H1 (cell line): ENCODE measurements around the gene KLHL33. TPM values are rescaled to one million over a fixed set of nuclear protein-coding genes. Genes with fewer than 3 reads are reported as not detected.

Experiments used
- BACH1 ChIP-seq: IDR thresholded peaks from 2 replicates; pipeline ENCODE4 v1.6.1; 2012; ENCODE audit warnings: low read length, improper control_type of control experiment
- BCL11A ChIP-seq, 2 experiments: IDR thresholded peaks; one replicate each; pipeline ENCODE4 v1.6.1; 2011; ENCODE audit warnings: low read depth in 2 of 2, low read length in 2 of 2, mild to moderate bottlenecking in 2 of 2
- CBX5 ChIP-seq: fragments of 300-800, 300-1000 bp; sonication (generic); IDR thresholded peaks from 2 replicates; pipeline ENCODE4 v1.7.1; 2016; ENCODE audit warnings: antibody characterized with exemption, low read length, low read depth
- CBX8 ChIP-seq: fragments of 300-800, 300-1000 bp; sonication (generic); IDR thresholded peaks from 2 replicates; pipeline ENCODE4 v1.7.1; 2016; ENCODE audit warnings: low read depth, low read length, borderline replicate concordance
- CEBPB ChIP-seq: IDR thresholded peaks from 2 replicates; pipeline ENCODE4 v1.6.1; 2012; ENCODE audit warnings: low read depth, low read length
- CHD1 ChIP-seq: IDR thresholded peaks from 2 replicates; pipeline ENCODE4 v1.6.1; 2012; ENCODE audit warnings: low read depth, low read length, improper control_type of control experiment
- CHD2 ChIP-seq: IDR thresholded peaks from 2 replicates; pipeline ENCODE4 v1.6.1; 2012; ENCODE audit warnings: low read length, improper control_type of control experiment
- GABPA ChIP-seq: IDR thresholded peaks from 2 replicates; pipeline ENCODE4 v1.6.1; 2011; ENCODE audit warnings: mild to moderate bottlenecking, low read length, moderate library complexity, borderline replicate concordance; ENCODE audit not compliant: insufficient read depth
- HDAC2 ChIP-seq, 2 experiments: fragments of 300-600 bp in 1 of 2; sonication (generic) in 1 of 2; IDR thresholded peaks; 2 replicates each; pipeline ENCODE4 v1.6.1; 2011 to 2012; ENCODE audit warnings: low read depth in 2 of 2, low read length in 2 of 2, mild to moderate bottlenecking in 2 of 2, moderate library complexity in 2 of 2, borderline replicate concordance in 1 of 2, inconsistent platforms in 1 of 2
- JUND ChIP-seq: IDR thresholded peaks from 2 replicates; pipeline ENCODE4 v1.6.1; 2011; ENCODE audit warnings: mild to moderate bottlenecking, improper control_type of control experiment, low read length
- MAFK ChIP-seq: IDR thresholded peaks from 2 replicates; pipeline ENCODE4 v1.6.1; 2012; ENCODE audit warnings: low read depth, mild to moderate bottlenecking, improper control_type of control experiment, low read length
- NANOG ChIP-seq: IDR thresholded peaks from 2 replicates; pipeline ENCODE4 v1.6.1; 2011; ENCODE audit warnings: low read length, low read depth, mild to moderate bottlenecking, inconsistent platforms; ENCODE audit not compliant: insufficient read depth, poor library complexity, severe bottlenecking
- PHF8 ChIP-seq: fragments of 200-600 bp; sonication (generic); conservative IDR thresholded peaks from 2 replicates; pipeline ENCODE4 v1.7.1; 2012; ENCODE audit warnings: low read depth, mild to moderate bottlenecking, inconsistent platforms, low read length, moderate library complexity
- SP4 ChIP-seq: IDR thresholded peaks from 2 replicates; pipeline ENCODE4 v1.6.1; 2012; ENCODE audit warnings: low read length, inconsistent platforms
- TAF7 ChIP-seq: optimal IDR thresholded peaks from 2 replicates; pipeline ENCODE3; 2011; ENCODE audit warnings: low read depth, mild to moderate bottlenecking, inconsistent platforms, low read length, moderate library complexity, borderline replicate concordance
- TBP ChIP-seq: IDR thresholded peaks from 2 replicates; pipeline ENCODE4 v1.6.1; 2011; ENCODE audit warnings: low read depth, low read length, improper control_type of control experiment
- TCF12 ChIP-seq: IDR thresholded peaks from 2 replicates; pipeline ENCODE4 v1.6.1; 2011; ENCODE audit warnings: low read depth, mild to moderate bottlenecking, low read length
- TEAD4 ChIP-seq: IDR thresholded peaks from 2 replicates; pipeline ENCODE4 v1.6.1; 2012; ENCODE audit warnings: low read depth, low read length, inconsistent platforms, mixed read lengths
- polyA plus RNA-seq, 7 experiments: library from polyadenylated mRNA; depleted of rRNA in 3 of 7; stranded (reverse) in 5 of 7; unstranded in 2 of 7; fragments of >200 nt in 5 of 7; fragments of 200-250 nt in 2 of 7; gene quantifications; 1 replicate in 5 of 7; 2 replicates in 1 of 7; 4 replicates in 1 of 7; pipeline versions ENCODE4 v1.2.1 to v1.2.3, GENCODE V29; 2011 to 2013; ENCODE audit warnings: missing spikeins in 2 of 7, mixed read lengths in 2 of 7
- total RNA-seq: library from RNA; stranded (reverse); fragmentation: NEBNext Ultra II Directional; extraction: Animal tissue kit (Norgen Biotek cat#: 25700); gene quantifications from 2 replicates; pipeline ENCODE4 v1.2.1, GENCODE V29; 2021
- TF ChIP-seq, protein P1 (sequence below), 3 experiments: IDR thresholded peaks; 1 replicate in 2 of 3; 2 replicates in 1 of 3; pipeline versions ENCODE4 v1.5.1 to v1.6.1; 2011; ENCODE audit warnings: low read length in 3 of 3, mild to moderate bottlenecking in 3 of 3, inconsistent platforms in 2 of 3, low read depth in 1 of 3, moderate library complexity in 1 of 3; ENCODE audit not compliant: insufficient read depth in 1 of 3; ENCODE audit errors: control extremely low read depth in 1 of 3
- TF ChIP-seq, protein P2 (sequence below): IDR thresholded peaks from 2 replicates; pipeline ENCODE4 v1.6.1; 2012; ENCODE audit warnings: inconsistent platforms

KLHL33 gene
- total and polyA plus RNA-seq, 2 of the 8 experiments (the other 6 are each of a cell fraction or from before 2014, with no cell fraction given), result 0.11 to 0.17 TPM

- TF ChIP-seq, protein P1, sequence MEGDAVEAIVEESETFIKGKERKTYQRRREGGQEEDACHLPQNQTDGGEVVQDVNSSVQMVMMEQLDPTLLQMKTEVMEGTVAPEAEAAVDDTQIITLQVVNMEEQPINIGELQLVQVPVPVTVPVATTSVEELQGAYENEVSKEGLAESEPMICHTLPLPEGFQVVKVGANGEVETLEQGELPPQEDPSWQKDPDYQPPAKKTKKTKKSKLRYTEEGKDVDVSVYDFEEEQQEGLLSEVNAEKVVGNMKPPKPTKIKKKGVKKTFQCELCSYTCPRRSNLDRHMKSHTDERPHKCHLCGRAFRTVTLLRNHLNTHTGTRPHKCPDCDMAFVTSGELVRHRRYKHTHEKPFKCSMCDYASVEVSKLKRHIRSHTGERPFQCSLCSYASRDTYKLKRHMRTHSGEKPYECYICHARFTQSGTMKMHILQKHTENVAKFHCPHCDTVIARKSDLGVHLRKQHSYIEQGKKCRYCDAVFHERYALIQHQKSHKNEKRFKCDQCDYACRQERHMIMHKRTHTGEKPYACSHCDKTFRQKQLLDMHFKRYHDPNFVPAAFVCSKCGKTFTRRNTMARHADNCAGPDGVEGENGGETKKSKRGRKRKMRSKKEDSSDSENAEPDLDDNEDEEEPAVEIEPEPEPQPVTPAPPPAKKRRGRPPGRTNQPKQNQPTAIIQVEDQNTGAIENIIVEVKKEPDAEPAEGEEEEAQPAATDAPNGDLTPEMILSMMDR (IDR thresholded peaks at IDR 0.05; ENCODE audit: control extremely low read depth in 1 of 3, insufficient read depth in 1 of 3, low read depth in 1 of 3, low read length in 3 of 3), result no peak
- peak; percentile 95 for TF ChIP-seq PHF8
- no peak for TF ChIP-seq BACH1
- TF ChIP-seq, protein P2, sequence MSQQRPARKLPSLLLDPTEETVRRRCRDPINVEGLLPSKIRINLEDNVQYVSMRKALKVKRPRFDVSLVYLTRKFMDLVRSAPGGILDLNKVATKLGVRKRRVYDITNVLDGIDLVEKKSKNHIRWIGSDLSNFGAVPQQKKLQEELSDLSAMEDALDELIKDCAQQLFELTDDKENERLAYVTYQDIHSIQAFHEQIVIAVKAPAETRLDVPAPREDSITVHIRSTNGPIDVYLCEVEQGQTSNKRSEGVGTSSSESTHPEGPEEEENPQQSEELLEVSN, result peak; percentile 92
- TF ChIP-seq SP4, result peak; percentile 34; the same call in 1 of the 2 replicates
- no peak for TF ChIP-seq CHD1
- 0 out of 4 replicates have a peak, but pooled peaks of 1 of the 2 experiments have one; percentile 61 for TF ChIP-seq HDAC2 (IDR thresholded peaks at IDR 0.05; ENCODE audit: borderline replicate concordance in 1 of 2, low read depth in 2 of 2, low read length in 2 of 2)
- no peak for TF ChIP-seq TEAD4
- TF ChIP-seq TBP, result peak; percentile 92
- TF ChIP-seq BCL11A (IDR thresholded peaks at IDR 0.05; ENCODE audit: low read depth in 2 of 2, low read length in 2 of 2), result no peak
- TF ChIP-seq GABPA, result no peak
- TF ChIP-seq CBX8, result no peak
- no peak for TF ChIP-seq NANOG
- peak; percentile 72 for TF ChIP-seq CHD2
- peak; percentile 65; the same call in 1 of the 2 replicates for TF ChIP-seq MAFK
- peak; percentile 69 for TF ChIP-seq TAF7
- peak; percentile 65; the same call in 1 of the 2 replicates for TF ChIP-seq CEBPB
- no peak for TF ChIP-seq CBX5
- no peak for TF ChIP-seq JUND
- TF ChIP-seq TCF12, result 0 out of 2 replicates have a peak, but pooled peaks have one; percentile 52
These were observed 25.5 kb upstream of the KLHL33 start, which contains the start of gene PIP4P1 (continued) for GRCh38 chr14:20461225-20462141.
